HG02938 (cell line): ENCODE results near the gene MYRIP.

Experiments
- ATAC-seq: cut with Tn5 transposase; IDR thresholded peaks from one replicate; pipeline ENCODE4 v1.9.1; 2021; ENCODE audit warnings: mild to moderate bottlenecking, moderate library complexity; ENCODE audit not compliant: unreplicated experiment

MYRIP gene

GRCh38 chr3:40172560-40172959 lies 363.2 kb downstream of the MYRIP start:
- no peak for ATAC-seq

- ATAC-seq: no peak
Observed at GRCh38 chr3:40173227-40173721, 363.9 kb downstream of the MYRIP start.

GRCh38 chr3:40178012-40178594 lies 368.7 kb downstream of the MYRIP start:
- ATAC-seq: no peak

GRCh38 chr3:40179016-40179415 lies 369.6 kb downstream of the MYRIP start:
- no peak for ATAC-seq

- no peak for ATAC-seq
Observed at GRCh38 chr3:40181182-40181581, 371.8 kb downstream of the MYRIP start.

GRCh38 chr3:40185029-40185695 lies 375.8 kb downstream of the MYRIP start:
- ATAC-seq: peak; percentile 52

- ATAC-seq: no peak
Observed at GRCh38 chr3:40186508-40186907, 377.1 kb downstream of the MYRIP start.

- ATAC-seq: peak; percentile 77
Observed at GRCh38 chr3:40187945-40188344, 378.5 kb downstream of the MYRIP start.

GRCh38 chr3:40189118-40189517 lies 379.7 kb downstream of the MYRIP start:
- no peak for ATAC-seq

- no peak for ATAC-seq
Observed at GRCh38 chr3:40190056-40190455, 380.6 kb downstream of the MYRIP start.

- ATAC-seq: no peak
Observed at GRCh38 chr3:40191251-40191650, 381.8 kb downstream of the MYRIP start.

- peak; percentile 54 for ATAC-seq
Observed at GRCh38 chr3:40191850-40192448, 382.5 kb downstream of the MYRIP start.

- no peak for ATAC-seq
Observed at GRCh38 chr3:40192628-40193027, 383.2 kb downstream of the MYRIP start.

GRCh38 chr3:40196966-40197365 lies 387.6 kb downstream of the MYRIP start:
- no peak for ATAC-seq

- no peak for ATAC-seq
Observed at GRCh38 chr3:40200692-40201316, 391.4 kb downstream of the MYRIP start.

- ATAC-seq: no peak
Observed at GRCh38 chr3:40201770-40202169, 392.4 kb downstream of the MYRIP start.

GRCh38 chr3:40206522-40206921 lies 397.1 kb downstream of the MYRIP start:
- no peak for ATAC-seq

GRCh38 chr3:40207796-40208195 lies 398.4 kb downstream of the MYRIP start:
- ATAC-seq: no peak

GRCh38 chr3:40208251-40208650 lies 398.8 kb downstream of the MYRIP start:
- no peak for ATAC-seq

- ATAC-seq: no peak
Observed at GRCh38 chr3:40211579-40211978, 402.2 kb downstream of the MYRIP start.

GRCh38 chr3:40213556-40213955 lies 404.1 kb downstream of the MYRIP start:
- ATAC-seq: no peak

GRCh38 chr3:40215015-40215414 lies 405.6 kb downstream of the MYRIP start:
- no peak for ATAC-seq
